ENCODE results near the gene SCN2A. TPM values are rescaled to one million over a fixed set of nuclear protein-coding genes. Genes with fewer than 3 reads are reported as not detected.

Gene SCN2A
- total and polyA plus RNA-seq, 9 of the 15 experiments (the other 6 are each of a cell fraction or from before 2014, with no cell fraction given) = 0.08 to 0.69 (median 0.31) TPM; not detected in 1

- TF ChIP-seq TOE1 (IDR thresholded peaks at IDR 0.05; ENCODE audit: borderline replicate concordance) (no peak), TOE1 (CRISPR knock-in tag; IDR thresholded peaks at IDR 0.05; ENCODE audit: borderline replicate concordance, low read depth) (no peak), RAD21 (CRISPR knock-in tag; conservative IDR thresholded peaks at IDR 0.05 in 1 of 2, IDR thresholded peaks at IDR 0.05 in 1 of 2) (no peak)
These were observed 11.6 kb upstream of the SCN2A start (continued) for GRCh38 chr2:165227571-165227970.

GRCh38 chr2:165237056-165237455 is 2.2 kb upstream of the SCN2A start:
- no peak overlapping the region for H2AFZ ChIP-seq (ENCODE audit: low read depth, low read length)
- H3K4me2 ChIP-seq (ENCODE audit: insufficient read depth, low read length) = no peak overlapping the region
- H3K9me1 ChIP-seq (ENCODE audit: control insufficient read depth, insufficient read depth, low read length) = no peaks in the 10 kb centered on the region
- no TSS peak for BruUV-seq (replicated peaks)
- no peaks in the 10 kb centered on the region for H3K9me3 ChIP-seq (replicated peaks; ENCODE audit: control insufficient read depth, insufficient read depth, low read depth, low read length)
- intact Hi-C loops (cut with micrococcal nuclease) = loop anchor here (5.0 kb wide), 1 partner anchor 635 kb away; no protein-coding TSS in a partner anchor
- ATAC-seq (no peak), DNase-seq (ENCODE audit: extremely low read depth in 1 of 4, low spot score in 3 of 4) (no peak), FAIRE-seq (no peak)
- H3K79me2 ChIP-seq (ENCODE audit: control insufficient read depth, insufficient read depth, low read length) = no peaks in the 10 kb centered on the region
- no peak overlapping the region for H3K4me3 ChIP-seq
- H3K4me1 ChIP-seq (replicated peaks in 1 of 2; ENCODE audit: control insufficient read depth in 2 of 2, insufficient read depth in 2 of 2, low read length in 2 of 2) = no peaks in the 10 kb centered on the region
- no peaks in the 10 kb centered on the region for H3K36me3 ChIP-seq (ENCODE audit: control insufficient read depth, insufficient read depth, low read length)
- CTCF ChIA-PET (ENCODE audit: low intra/inter-chr PET ratio) = no interaction called here
- H3K27me3 ChIP-seq (ENCODE audit: control insufficient read depth in 2 of 2, insufficient read depth in 2 of 2, low read length in 2 of 2) = no peaks in the 10 kb centered on the region
- no peak overlapping the region for H3K9ac ChIP-seq (ENCODE audit: insufficient read depth in 1 of 2, low read depth in 2 of 2, low read length in 2 of 2)
- 0% methylated on average over 2 of the region's 2 CpGs for WGBS (ENCODE audit: insufficient coverage, low coverage, missing lambda C conversion rate)
- no peak overlapping the region for H3K27ac ChIP-seq (ENCODE audit: extremely low read depth, low read depth, low read length)
- in situ Hi-C loops (cut with MboI) = no loop called here
- POLR2A ChIA-PET = no interaction called here
- no peaks in the 10 kb centered on the region for H4K20me1 ChIP-seq (replicated peaks; ENCODE audit: control insufficient read depth, insufficient read depth, low read length)
- TF ChIP-seq UBTF (IDR thresholded peaks at IDR 0.05; ENCODE audit: borderline replicate concordance in 1 of 2, low read depth in 2 of 2, low read length in 2 of 2) (no peak), MBD1 (CRISPR knock-in tag; IDR thresholded peaks at IDR 0.05) (no peak), EWSR1 (IDR thresholded peaks at IDR 0.05; ENCODE audit: borderline replicate concordance, low read depth, partially characterized antibody) (no peak)
